Transverse colon (tissue), 4 donors: ENCODE measurements around the gene TTC32.

Source experiments
- POLR2A ChIP-seq: fragments of 450-650 bp; IDR thresholded peaks from one replicate; pipeline ENCODE4 v1.6.1; 2016; ENCODE audit warnings: antibody characterized with exemption, mild to moderate bottlenecking, moderate library complexity
- POLR2AphosphoS5 ChIP-seq, 3 donors: sonication (generic); formaldehyde crosslinking; IDR thresholded peaks; one replicate each; pipeline ENCODE4 v1.6.1; 2016; ENCODE audit warnings: antibody characterized with exemption in 3 of 3
- TF ChIP-seq, protein P1 (sequence below), 5 experiments: fragments of 200-600 bp in 3 of 5; fragments of 450-650 bp in 2 of 5; sonication (generic) in 3 of 5; IDR thresholded peaks; 1 replicate in 2 of 5; 2 replicates in 3 of 5; pipeline ENCODE4 v1.5.1; 2016 to 2017; ENCODE audit warnings: antibody characterized with exemption in 5 of 5, inconsistent platforms in 3 of 5, mild to moderate bottlenecking in 2 of 5, moderate library complexity in 1 of 5

DNA sequence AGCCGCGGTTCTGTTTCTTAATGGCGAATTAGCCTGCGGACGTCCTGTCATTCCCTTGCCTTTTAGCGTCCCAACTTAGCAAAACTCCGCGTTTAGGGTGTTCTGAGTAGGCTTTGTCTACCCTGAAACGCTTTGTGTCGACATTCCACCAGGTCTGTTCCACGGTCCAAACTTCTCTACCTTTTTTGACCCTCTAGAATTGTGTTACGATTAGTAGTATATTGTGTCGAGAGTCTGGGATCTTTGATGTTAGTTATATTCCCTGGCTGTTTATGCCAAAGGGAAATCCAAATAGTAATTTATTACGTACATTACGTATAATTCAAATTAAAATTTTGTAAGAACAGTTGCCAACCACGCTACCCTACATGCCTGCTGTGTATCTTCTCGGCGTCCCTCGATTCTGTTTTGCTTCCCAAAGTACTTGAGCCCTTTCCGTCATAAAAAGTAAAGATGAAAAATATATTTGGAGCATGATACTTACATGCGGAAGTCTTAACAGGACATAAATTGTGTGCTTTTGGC, 495 bp upstream of the TTC32 start:
- TF ChIP-seq, protein P1, sequence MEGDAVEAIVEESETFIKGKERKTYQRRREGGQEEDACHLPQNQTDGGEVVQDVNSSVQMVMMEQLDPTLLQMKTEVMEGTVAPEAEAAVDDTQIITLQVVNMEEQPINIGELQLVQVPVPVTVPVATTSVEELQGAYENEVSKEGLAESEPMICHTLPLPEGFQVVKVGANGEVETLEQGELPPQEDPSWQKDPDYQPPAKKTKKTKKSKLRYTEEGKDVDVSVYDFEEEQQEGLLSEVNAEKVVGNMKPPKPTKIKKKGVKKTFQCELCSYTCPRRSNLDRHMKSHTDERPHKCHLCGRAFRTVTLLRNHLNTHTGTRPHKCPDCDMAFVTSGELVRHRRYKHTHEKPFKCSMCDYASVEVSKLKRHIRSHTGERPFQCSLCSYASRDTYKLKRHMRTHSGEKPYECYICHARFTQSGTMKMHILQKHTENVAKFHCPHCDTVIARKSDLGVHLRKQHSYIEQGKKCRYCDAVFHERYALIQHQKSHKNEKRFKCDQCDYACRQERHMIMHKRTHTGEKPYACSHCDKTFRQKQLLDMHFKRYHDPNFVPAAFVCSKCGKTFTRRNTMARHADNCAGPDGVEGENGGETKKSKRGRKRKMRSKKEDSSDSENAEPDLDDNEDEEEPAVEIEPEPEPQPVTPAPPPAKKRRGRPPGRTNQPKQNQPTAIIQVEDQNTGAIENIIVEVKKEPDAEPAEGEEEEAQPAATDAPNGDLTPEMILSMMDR (IDR thresholded peaks at IDR 0.05), result no peak
- no peak for TF ChIP-seq POLR2AphosphoS5 (IDR thresholded peaks at IDR 0.05)
- TF ChIP-seq POLR2A, result no peak
